Measurements from ENCODE around the gene C2CD4D. TPM values are rescaled to one million over a fixed set of nuclear protein-coding genes. Genes with fewer than 3 reads are reported as not detected.
"Not testable (repeated sequence)": the region's sequence is repeated elsewhere in the genome, so short reads cannot be mapped to it uniquely, and the experiment has no call there.

Gene C2CD4D
- total RNA-seq, 1 experiment from 2014 or later, result 0.58 TPM

DNA sequence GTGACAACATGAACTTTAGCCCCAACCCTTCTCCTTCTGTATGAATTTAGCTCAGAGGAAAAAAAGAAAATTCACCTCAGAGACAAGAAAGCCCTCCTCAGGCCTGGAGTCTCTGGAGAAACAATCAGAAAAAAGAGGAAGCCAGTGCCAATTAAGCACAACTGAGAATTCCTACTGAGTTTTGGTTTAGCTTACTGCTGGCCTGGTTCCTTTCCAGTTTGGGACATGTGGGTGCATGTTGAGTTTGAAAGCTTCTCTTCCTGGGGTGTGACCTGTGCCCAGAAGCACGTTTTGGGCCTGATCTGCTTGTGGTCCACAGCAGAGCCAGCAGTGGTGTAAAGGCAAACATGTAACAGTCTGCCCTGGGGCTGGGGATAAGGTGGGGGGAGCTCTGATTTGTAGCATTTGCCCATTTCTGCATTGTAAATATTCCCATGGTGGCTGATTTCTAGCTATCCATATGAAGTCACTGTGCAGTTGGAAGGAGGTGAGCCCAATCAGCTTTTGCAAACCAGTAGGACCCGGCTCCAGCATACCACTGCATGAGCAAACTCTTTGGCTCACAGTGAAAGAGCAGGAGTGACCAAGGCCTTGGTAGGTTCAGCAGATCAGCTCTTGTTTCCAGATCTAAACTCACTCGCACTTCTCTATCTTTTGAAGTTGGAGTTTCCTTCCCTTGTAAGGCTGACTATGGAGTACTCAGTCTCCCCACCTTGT, 18.6 kb upstream of the C2CD4D start:
- H3F3A ChIP-seq (ENCODE audit: low read length, unreplicated experiment), result no peaks in the 10 kb centered on the region
- no peaks in the 10 kb centered on the region for H4K20me1 ChIP-seq (ENCODE audit: low read length)
- H3K27me3 ChIP-seq (ENCODE audit: low read length), result no peaks in the 10 kb centered on the region
- no peaks in the 10 kb centered on the region for H3K9me2 ChIP-seq (replicated peaks; ENCODE audit: low read length)
- H3K4me2 ChIP-seq (ENCODE audit: low read length), result no peak overlapping the region
- DNase-seq (no peak), ATAC-seq (no peak)
- intact Hi-C loops (cut with micrococcal nuclease), result no loop called here
- no peak overlapping the region for H2AFZ ChIP-seq (ENCODE audit: low read length)
- H3K9ac ChIP-seq (ENCODE audit: low read length), result no peak overlapping the region
- no peaks in the 10 kb centered on the region for H3K36me3 ChIP-seq (ENCODE audit: low read depth, low read length)
- H3K27ac ChIP-seq (ENCODE audit: low read length), result no peak overlapping the region
- H3K9me3 ChIP-seq (ENCODE audit: low read length), result no peaks in the 10 kb centered on the region
- no TSS peak for BruUV-seq (replicated peaks)
- no peak overlapping the region for H3K4me3 ChIP-seq (ENCODE audit: low read length)
- POLR2A ChIA-PET (ENCODE audit: unreplicated experiment), result interaction anchor here (0.5 kb wide), 1 partner anchor 73 kb away, joined by 3 read pairs; no protein-coding TSS in a partner anchor
- TF ChIP-seq EZH2 (IDR thresholded peaks at IDR 0.05; ENCODE audit: low read length, unreplicated experiment) (no peak), EZH2phosphoT487 (IDR thresholded peaks at IDR 0.05; ENCODE audit: borderline replicate concordance, low read length) (no peak)
- TF ChIP-seq, protein P1, sequence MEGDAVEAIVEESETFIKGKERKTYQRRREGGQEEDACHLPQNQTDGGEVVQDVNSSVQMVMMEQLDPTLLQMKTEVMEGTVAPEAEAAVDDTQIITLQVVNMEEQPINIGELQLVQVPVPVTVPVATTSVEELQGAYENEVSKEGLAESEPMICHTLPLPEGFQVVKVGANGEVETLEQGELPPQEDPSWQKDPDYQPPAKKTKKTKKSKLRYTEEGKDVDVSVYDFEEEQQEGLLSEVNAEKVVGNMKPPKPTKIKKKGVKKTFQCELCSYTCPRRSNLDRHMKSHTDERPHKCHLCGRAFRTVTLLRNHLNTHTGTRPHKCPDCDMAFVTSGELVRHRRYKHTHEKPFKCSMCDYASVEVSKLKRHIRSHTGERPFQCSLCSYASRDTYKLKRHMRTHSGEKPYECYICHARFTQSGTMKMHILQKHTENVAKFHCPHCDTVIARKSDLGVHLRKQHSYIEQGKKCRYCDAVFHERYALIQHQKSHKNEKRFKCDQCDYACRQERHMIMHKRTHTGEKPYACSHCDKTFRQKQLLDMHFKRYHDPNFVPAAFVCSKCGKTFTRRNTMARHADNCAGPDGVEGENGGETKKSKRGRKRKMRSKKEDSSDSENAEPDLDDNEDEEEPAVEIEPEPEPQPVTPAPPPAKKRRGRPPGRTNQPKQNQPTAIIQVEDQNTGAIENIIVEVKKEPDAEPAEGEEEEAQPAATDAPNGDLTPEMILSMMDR (conservative IDR thresholded peaks at IDR 0.05; ENCODE audit: low read depth, low read length), result no peak
- no peaks in the 10 kb centered on the region for H3K79me2 ChIP-seq (ENCODE audit: low read length)
- CTCF ChIA-PET, result interaction anchor here (1.1 kb wide), 1 partner anchor 12 kb away, joined by 3 read pairs; no protein-coding TSS in a partner anchor
- no peaks in the 10 kb centered on the region for H3K4me1 ChIP-seq (ENCODE audit: insufficient read depth, low read length)

DNA sequence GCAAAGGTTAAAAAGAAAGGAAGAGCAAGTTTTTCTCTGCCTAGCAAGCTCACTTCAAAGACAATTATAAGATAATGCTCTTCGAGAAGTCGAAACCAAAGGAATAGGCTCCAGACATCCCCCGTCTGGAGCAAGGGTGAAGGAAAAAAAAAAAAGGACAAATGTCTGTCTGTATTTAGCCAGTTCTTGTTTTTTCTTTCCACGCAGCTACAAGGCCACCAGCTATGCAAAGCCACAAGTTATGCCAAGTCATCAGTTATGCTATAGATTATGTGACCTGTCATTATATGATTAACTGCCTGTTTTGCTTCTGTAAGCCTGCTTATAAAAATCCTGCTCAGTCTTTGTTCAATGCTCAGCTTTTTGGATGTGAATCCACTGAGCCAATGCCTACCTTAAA, 16.3 kb upstream of the C2CD4D start:
- DNase-seq (no peak), ATAC-seq (no peak)
- no peak overlapping the region for H3K9ac ChIP-seq (ENCODE audit: low read length)
- no peak overlapping the region for H2AFZ ChIP-seq (ENCODE audit: low read length)
- no TSS peak for BruUV-seq (replicated peaks)
- intact Hi-C loops (cut with micrococcal nuclease), result no loop called here
- no peak overlapping the region for H3K4me2 ChIP-seq (ENCODE audit: low read length)
- H3K4me3 ChIP-seq (ENCODE audit: low read length), result no peak overlapping the region
- TF ChIP-seq EZH2phosphoT487 (IDR thresholded peaks at IDR 0.05; ENCODE audit: borderline replicate concordance, low read length), result no peak
- TF ChIP-seq, protein P1 (conservative IDR thresholded peaks at IDR 0.05; ENCODE audit: low read depth, low read length), result no peak
- TF ChIP-seq EZH2 (IDR thresholded peaks at IDR 0.05; ENCODE audit: low read length, unreplicated experiment), result no peak
- ChIA-PET POLR2A (ENCODE audit: unreplicated experiment) (no interaction called here), CTCF (no interaction called here)
- no peaks in the 10 kb centered on the region for H3K9me2 ChIP-seq (replicated peaks; ENCODE audit: low read length)
- no peaks in the 10 kb centered on the region for H3K79me2 ChIP-seq (ENCODE audit: low read length)
- H3K36me3 ChIP-seq (ENCODE audit: low read depth, low read length), result no peaks in the 10 kb centered on the region
- H4K20me1 ChIP-seq (ENCODE audit: low read length), result no peaks in the 10 kb centered on the region
- H3K9me3 ChIP-seq (ENCODE audit: low read length), result no peaks in the 10 kb centered on the region
- no peaks in the 10 kb centered on the region for H3F3A ChIP-seq (ENCODE audit: low read length, unreplicated experiment)
- no peaks in the 10 kb centered on the region for H3K4me1 ChIP-seq (ENCODE audit: insufficient read depth, low read length)
- H3K27ac ChIP-seq (ENCODE audit: low read length), result no peak overlapping the region
- peaks cover 18% of the 10 kb centered on the region for H3K27me3 ChIP-seq (ENCODE audit: low read length)

DNA sequence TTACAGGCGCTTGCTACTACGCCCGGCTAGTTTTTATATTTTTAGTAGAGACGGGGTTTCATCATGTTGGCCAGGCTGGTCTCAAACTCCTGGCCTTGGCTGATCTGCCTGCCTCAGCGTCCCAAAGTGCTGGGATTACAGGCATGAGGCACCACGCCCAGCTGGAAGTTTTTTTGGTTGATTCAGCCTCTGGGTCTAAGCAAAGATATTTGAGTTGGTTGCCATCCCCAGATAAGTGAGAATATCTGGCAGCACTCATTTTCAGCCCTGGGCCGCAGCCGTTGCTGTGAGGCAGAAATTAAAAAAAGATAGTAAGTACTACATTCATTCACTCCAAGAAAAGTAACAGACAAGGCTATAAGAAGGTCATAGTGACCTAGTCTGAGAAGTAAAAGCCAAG, 15.9 kb upstream of the C2CD4D start:
- H3K9ac ChIP-seq (ENCODE audit: low read length); H3K9me3 ChIP-seq (ENCODE audit: low read length); CTCF ChIA-PET; ATAC-seq; H3K9me2 ChIP-seq (replicated peaks; ENCODE audit: low read length); H3K79me2 ChIP-seq (ENCODE audit: low read length); H3K4me2 ChIP-seq (ENCODE audit: low read length); H3K4me3 ChIP-seq (ENCODE audit: low read length); H3K27ac ChIP-seq (ENCODE audit: low read length); DNase-seq; H4K20me1 ChIP-seq (ENCODE audit: low read length); intact Hi-C loops (cut with micrococcal nuclease); BruUV-seq (replicated peaks); H3F3A ChIP-seq (ENCODE audit: low read length, unreplicated experiment); H3K4me1 ChIP-seq (ENCODE audit: insufficient read depth, low read length); H3K36me3 ChIP-seq (ENCODE audit: low read depth, low read length); POLR2A ChIA-PET (ENCODE audit: unreplicated experiment); H2AFZ ChIP-seq (ENCODE audit: low read length): not testable (repeated sequence)
- H3K27me3 ChIP-seq (ENCODE audit: low read length), result peaks cover 18% of the 10 kb centered on the region
